ENCODE measurements around the gene ADM. TPM values are rescaled to one million over a fixed set of nuclear protein-coding genes. Genes with fewer than 3 reads are reported as not detected.

ADM gene
- total RNA-seq, 4 donors from 2014 or later: 233 to 1,099 (median 623) TPM

- no peak for ATAC-seq (ENCODE audit: low FRiP score)
- no peak for TF ChIP-seq CTCF (IDR thresholded peaks at IDR 0.05)
- no peak for DNase-seq (ENCODE audit: low spot score)
Observed at GRCh38 chr11:10301656-10302358, 3.1 kb upstream of the ADM start.

- ATAC-seq (ENCODE audit: low FRiP score): peak; percentile 1
- TF ChIP-seq CTCF (IDR thresholded peaks at IDR 0.05): no peak
- no peak for DNase-seq (ENCODE audit: low spot score)
Observed at GRCh38 chr11:10302359-10302743, 2.5 kb upstream of the ADM start.

- ATAC-seq (ENCODE audit: low FRiP score): peak; percentile 48
Observed at GRCh38 chr11:10302744-10303557, 1.9 kb upstream of the ADM start.

GRCh38 chr11:10303558-10304363, 1.1 kb upstream of the ADM start:
- no peak for ATAC-seq (ENCODE audit: low FRiP score)
- no peak for TF ChIP-seq CTCF (IDR thresholded peaks at IDR 0.05)
- peak; percentile 41 for DNase-seq (ENCODE audit: low spot score)

More at GRCh38 chr11:10302744-10303557, 1.9 kb upstream of the ADM start:
- peak; percentile 81 for DNase-seq (ENCODE audit: low spot score)
- no peak for TF ChIP-seq CTCF (IDR thresholded peaks at IDR 0.05)

GRCh38 chr11:10305262-10305963, 540 bp downstream of the ADM start:
- no peak for ATAC-seq (ENCODE audit: low FRiP score)
- DNase-seq (ENCODE audit: low spot score): no peak

More at GRCh38 chr11:10305262-10305963, 540 bp downstream of the ADM start:
- TF ChIP-seq CTCF (IDR thresholded peaks at IDR 0.05): no peak

Data from omental fat pad (tissue), 4 donors.